ENCODE data around the gene PEX5L. TPM values are rescaled to one million over a fixed set of nuclear protein-coding genes. Genes with fewer than 3 reads are reported as not detected.

The PEX5L gene
- total and polyA plus RNA-seq, 10 of the 15 experiments (the other 5 are each of a cell fraction or from before 2014, with no cell fraction given), result 0.11 to 17.0 (median 0.50) TPM

GRCh38 chr3:179995406-179995805 is 41.3 kb downstream of the PEX5L start (continued):
- no peak for TF ChIP-seq BMI1 (IDR thresholded peaks at IDR 0.05; ENCODE audit: borderline replicate concordance)
- no peak for TF ChIP-seq HDAC6 (IDR thresholded peaks at IDR 0.05; ENCODE audit: unreplicated experiment)
- TF ChIP-seq NFYB (IDR thresholded peaks at IDR 0.05; ENCODE audit: insufficient read depth, low read depth, low read length), result no peak
- no peak for TF ChIP-seq ZNF207 (IDR thresholded peaks at IDR 0.05; ENCODE audit: borderline replicate concordance)
- TF ChIP-seq, protein P1, sequence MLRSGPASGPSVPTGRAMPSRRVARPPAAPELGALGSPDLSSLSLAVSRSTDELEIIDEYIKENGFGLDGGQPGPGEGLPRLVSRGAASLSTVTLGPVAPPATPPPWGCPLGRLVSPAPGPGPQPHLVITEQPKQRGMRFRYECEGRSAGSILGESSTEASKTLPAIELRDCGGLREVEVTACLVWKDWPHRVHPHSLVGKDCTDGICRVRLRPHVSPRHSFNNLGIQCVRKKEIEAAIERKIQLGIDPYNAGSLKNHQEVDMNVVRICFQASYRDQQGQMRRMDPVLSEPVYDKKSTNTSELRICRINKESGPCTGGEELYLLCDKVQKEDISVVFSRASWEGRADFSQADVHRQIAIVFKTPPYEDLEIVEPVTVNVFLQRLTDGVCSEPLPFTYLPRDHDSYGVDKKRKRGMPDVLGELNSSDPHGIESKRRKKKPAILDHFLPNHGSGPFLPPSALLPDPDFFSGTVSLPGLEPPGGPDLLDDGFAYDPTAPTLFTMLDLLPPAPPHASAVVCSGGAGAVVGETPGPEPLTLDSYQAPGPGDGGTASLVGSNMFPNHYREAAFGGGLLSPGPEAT (IDR thresholded peaks at IDR 0.05; ENCODE audit: low read depth), result no peak
- no peak for TF ChIP-seq ZNF622 (IDR thresholded peaks at IDR 0.05)
- TF ChIP-seq SMAD1 (IDR thresholded peaks at IDR 0.05; ENCODE audit: low read depth, partially characterized antibody), result no peak

GRCh38 chr3:179991883-179992282 is 44.9 kb downstream of the PEX5L start:
- Histone ChIP-seq H3K9ac (ENCODE audit: control insufficient read depth, insufficient read depth, low read length) (no peak overlapping the region), H3K27me3 (replicated peaks in 1 of 2; ENCODE audit: control insufficient read depth in 2 of 2, insufficient read depth in 2 of 2, low read length in 1 of 2) (no peaks in the 10 kb centered on the region), H3K4me1 (ENCODE audit: control insufficient read depth, insufficient read depth, low read length) (no peaks in the 10 kb centered on the region), H3K4me3 (no peak overlapping the region), H3K79me2 (ENCODE audit: control insufficient read depth, insufficient read depth, low read length) (no peaks in the 10 kb centered on the region), H3K4me2 (ENCODE audit: control insufficient read depth, insufficient read depth) (no peak overlapping the region), H2AFZ (ENCODE audit: control insufficient read depth, low read depth, low read length) (no peak overlapping the region), H3K36me3 (ENCODE audit: control insufficient read depth in 2 of 2, insufficient read depth in 2 of 2, low read length in 1 of 2) (no peaks in the 10 kb centered on the region), H3K9me3 (replicated peaks; ENCODE audit: control insufficient read depth, insufficient read depth, low read length) (no peaks in the 10 kb centered on the region; the same call in 2 of the 3 replicates), H3K27ac (ENCODE audit: control insufficient read depth, insufficient read depth) (no peak overlapping the region), H4K20me1 (ENCODE audit: control insufficient read depth, insufficient read depth) (no peaks in the 10 kb centered on the region)
- ATAC-seq (no peak), DNase-seq (ENCODE audit: low read depth, low spot score) (no peak), FAIRE-seq (no peak)
- CTCF ChIA-PET, result interaction anchor here (0.6 to 1.7 kb wide), 3 partner anchors 13 to 140 kb away, joined by 3 to 13 read pairs (median 3); no protein-coding TSS in a partner anchor
- SMC1A ChIA-PET (ENCODE audit: uncharacterized antibody, unreplicated experiment), result interaction anchor here (1.2 to 1.9 kb wide), 4 partner anchors 10 to 47 kb away, joined by 3 to 6 read pairs (median 4); no protein-coding TSS in a partner anchor
- intact Hi-C loops (cut with micrococcal nuclease; ENCODE audit: unreplicated experiment), result no loop called here
- POLR2A ChIA-PET, result interaction anchor here (1.1 kb wide), 1 partner anchor 21 kb away, joined by 4 read pairs; no protein-coding TSS in a partner anchor
- in situ Hi-C loops (cut with MboI), result no loop called here
- RAD21 ChIA-PET (ENCODE audit: unreplicated experiment), result interaction anchor here (1.2 to 1.3 kb wide), 3 partner anchors 14 to 63 kb away, joined by 3 to 4 read pairs (median 4); no protein-coding TSS in a partner anchor
- 100% methylated on average over 1 of the region's 1 CpG for WGBS (ENCODE audit: insufficient coverage, insufficient replicate concordance, low lambda C conversion rate, missing lambda C conversion rate)
- BruUV-seq (replicated peaks), result no TSS peak
- no peak for TF ChIP-seq BACH1 (IDR thresholded peaks at IDR 0.05; ENCODE audit: borderline replicate concordance)
- TF ChIP-seq, protein P1 (IDR thresholded peaks at IDR 0.05; ENCODE audit: low read depth), result no peak
- TF ChIP-seq MYC (IDR thresholded peaks at IDR 0.05; ENCODE audit: insufficient read depth, insufficient read length, insufficient replicate concordance, low read length, severe bottlenecking), result no peak
- TF ChIP-seq CBFB (IDR thresholded peaks at IDR 0.05; ENCODE audit: low read depth), result no peak
- no peak for TF ChIP-seq ZNF217 (IDR thresholded peaks at IDR 0.05)
- no peak for TF ChIP-seq MXI1 (IDR thresholded peaks at IDR 0.05; ENCODE audit: low read depth, low read length)
- TF ChIP-seq TBL1XR1 (IDR thresholded peaks at IDR 0.05; ENCODE audit: low read depth, low read length), result no peak
- TF ChIP-seq HDGF (IDR thresholded peaks at IDR 0.05), result no peak
- no peak for TF ChIP-seq STAT1 (conservative IDR thresholded peaks at IDR 0.05)
- no peak for TF ChIP-seq DPF2 (IDR thresholded peaks at IDR 0.05)
- TF ChIP-seq ATF7 (IDR thresholded peaks at IDR 0.05; ENCODE audit: low read depth), result no peak
- TF ChIP-seq JUND (IDR thresholded peaks at IDR 0.05; ENCODE audit: low read depth, low read length), result no peak
- TF ChIP-seq CREB1 (IDR thresholded peaks at IDR 0.05; ENCODE audit: low read depth), result no peak
- no peak for TF ChIP-seq ZNF24 (IDR thresholded peaks at IDR 0.05)
- no peak for TF ChIP-seq TCF3 (IDR thresholded peaks at IDR 0.05; ENCODE audit: borderline replicate concordance, insufficient read depth, low read depth, low read length)
- no peak for TF ChIP-seq POLR2AphosphoS2 (IDR thresholded peaks at IDR 0.05; ENCODE audit: low read depth, low read length)
- TF ChIP-seq FOS (IDR thresholded peaks at IDR 0.05; ENCODE audit: borderline replicate concordance, extremely low read depth, insufficient read length), result no peak
